HepG2 (cell line): ENCODE data around the gene IFITM5. TPM values are rescaled to one million over a fixed set of nuclear protein-coding genes. Genes with fewer than 3 reads are reported as not detected.

ENCODE experiments used
- ATAC-seq: fragments of 200-7000 bp; cut with Tn5 transposase; 3 replicates; pipeline ENCODE4 v1.9.1; 2020; ENCODE audit warnings: mild to moderate bottlenecking, moderate library complexity
- BruUV-seq: library from RNA; stranded (reverse); fragments of 400-500 nt; replicated peaks from 2 replicates; lab custom pipeline; 2021; lab: Mats Ljungman, UMichigan
- CTCF ChIA-PET: fragments of 300-600 bp; formaldehyde crosslinking; extraction: SDS; loops from one replicate; lab custom pipeline; 2021; ENCODE audit warnings: low total read pairs, inconsistent platforms, low intra/inter-chr PET ratio; lab: Yijun Ruan, JAX
- POLR2A ChIA-PET: fragments of 350-600 bp; sonication (Branson Sonifier 250); formaldehyde crosslinking; loops from one replicate; lab custom pipeline; 2020; ENCODE audit warnings: antibody characterized with exemption, inconsistent platforms; lab: Yijun Ruan, JAX
- DNase-seq: peaks from one replicate; pipeline ENCODE4 v3.0.0-alpha.2; 2015; ENCODE audit warnings: low spot score
- FAIRE-seq: peaks from 3 replicates; lab custom pipeline; 2011; peaks lifted over from hg19 to GRCh38; lab: Jason Lieb, UNC
- H2AFZ ChIP-seq: one replicate; pipeline ENCODE4 v1.6.1; 2011; ENCODE audit warnings: low read length, inconsistent platforms
- H3K27ac ChIP-seq: fragments of 300-600 bp; 3 replicates; pipeline ENCODE4 v1.8.0; 2011; ENCODE audit warnings: mixed run types, mild to moderate bottlenecking, mixed read lengths, low read length, inconsistent platforms; ENCODE audit not compliant: insufficient read depth; ENCODE audit errors: extremely low read length
- H3K27me3 ChIP-seq, 2 experiments: fragments of 200-600 bp in 1 of 2; 2 replicates in 1 of 2; 3 replicates in 1 of 2; pipeline versions ENCODE4 v1.6.0 to v1.8.0; 2011; ENCODE audit warnings: low read length in 2 of 2, mild to moderate bottlenecking in 2 of 2, moderate library complexity in 2 of 2, inconsistent platforms in 1 of 2; ENCODE audit not compliant: insufficient read depth in 2 of 2, control insufficient read depth in 1 of 2
- H3K36me3 ChIP-seq, 2 experiments: fragments of 200-600 bp in 1 of 2; replicated peaks in 1 of 2; 2 replicates in 1 of 2; 3 replicates in 1 of 2; pipeline versions ENCODE4 v1.5.1 to v1.8.0; 2011; ENCODE audit warnings: low read length in 2 of 2, inconsistent platforms in 1 of 2; ENCODE audit not compliant: insufficient read depth in 2 of 2, control insufficient read depth in 1 of 2
- H3K4me1 ChIP-seq: 2 replicates; pipeline ENCODE4 v1.5.1; 2012; ENCODE audit warnings: low read length, inconsistent platforms; ENCODE audit not compliant: insufficient read depth
- H3K4me2 ChIP-seq: 2 replicates; pipeline ENCODE4 v1.6.0; 2011; ENCODE audit warnings: low read depth, low read length, inconsistent platforms
- H3K4me3 ChIP-seq, 3 experiments: fragments of 200-600 bp in 1 of 3; sonication (generic), shearing (Covaris generic) in 1 of 3; replicated peaks in 1 of 3; 2 replicates each; pipeline ENCODE4 v1.5.1; 2011 to 2016; ENCODE audit warnings: low read length in 3 of 3, inconsistent platforms in 2 of 3, low read depth in 2 of 3, mild to moderate bottlenecking in 2 of 3, control low read depth in 1 of 3, mixed read lengths in 1 of 3; ENCODE audit not compliant: insufficient read depth in 1 of 3
- H3K79me2 ChIP-seq: one replicate; pipeline ENCODE4 v1.6.1; 2011; ENCODE audit warnings: low read length, inconsistent platforms; ENCODE audit not compliant: insufficient read depth
- H3K9ac ChIP-seq: 2 replicates; pipeline ENCODE4 v1.6.0; 2011; ENCODE audit warnings: mild to moderate bottlenecking, low read depth, low read length, inconsistent platforms; ENCODE audit not compliant: insufficient read depth
- H3K9me3 ChIP-seq: 2 replicates; pipeline ENCODE4 v1.5.1; 2012; ENCODE audit warnings: mild to moderate bottlenecking, low read length
- H4K20me1 ChIP-seq: 2 replicates; pipeline ENCODE4 v1.6.0; 2011; ENCODE audit warnings: inconsistent platforms, mild to moderate bottlenecking, low read length, moderate library complexity; ENCODE audit not compliant: insufficient read depth
- AGO1 ChIP-seq: fragments of 200-400 bp; formaldehyde crosslinking; IDR thresholded peaks from 2 replicates; pipeline ENCODE4 v1.6.1; 2017; ENCODE audit warnings: mild to moderate bottlenecking, low read depth, low read length, moderate library complexity; ENCODE audit not compliant: poor library complexity, severe bottlenecking
- AGO2 ChIP-seq: fragments of 200-400 bp; formaldehyde crosslinking; optimal IDR thresholded peaks from 2 replicates; pipeline ENCODE3; 2017; ENCODE audit warnings: mild to moderate bottlenecking, low read depth, low read length, moderate library complexity
- AKAP8 ChIP-seq: sonication (generic); formaldehyde crosslinking; IDR thresholded peaks from 2 replicates; pipeline ENCODE4 v1.5.1; 2020; ENCODE audit warnings: mild to moderate bottlenecking, missing genetic modification reagents
- ATF3 ChIP-seq: sonication (generic); formaldehyde crosslinking; IDR thresholded peaks from 2 replicates; pipeline ENCODE4 v1.4.0; 2020; ENCODE audit warnings: missing genetic modification reagents
- CTCF ChIP-seq: sonication (generic); formaldehyde crosslinking; IDR thresholded peaks from 2 replicates; pipeline ENCODE4 v1.5.0; 2020; ENCODE audit warnings: mild to moderate bottlenecking, missing genetic modification reagents, moderate library complexity
- HNF4G ChIP-seq, 2 experiments: sonication (generic) in 1 of 2; formaldehyde crosslinking in 1 of 2; IDR thresholded peaks; 2 replicates each; pipeline versions ENCODE4 v1.4.0 to v1.6.1; 2011 to 2020; ENCODE audit warnings: borderline replicate concordance in 2 of 2, low read depth in 2 of 2, mild to moderate bottlenecking in 2 of 2, low read length in 1 of 2, missing genetic modification reagents in 1 of 2, moderate library complexity in 1 of 2
- NFIC ChIP-seq: IDR thresholded peaks from 2 replicates; pipeline ENCODE4 v1.6.1; 2012; ENCODE audit warnings: mild to moderate bottlenecking, low read length, inconsistent platforms
- SMARCC2 ChIP-seq: fragments of 450-650 bp; IDR thresholded peaks from 2 replicates; pipeline ENCODE4 v1.6.1; 2017; ENCODE audit warnings: antibody characterized with exemption, mild to moderate bottlenecking
- SMARCE1 ChIP-seq: fragments of 450-650 bp; IDR thresholded peaks from 2 replicates; pipeline ENCODE4 v1.6.1; 2017; ENCODE audit warnings: borderline replicate concordance
- SMYD3 ChIP-seq: sonication (generic); formaldehyde crosslinking; IDR thresholded peaks from 2 replicates; pipeline ENCODE4 v1.8.1; 2023; ENCODE audit warnings: mild to moderate bottlenecking, missing genetic modification reagents
- YY1 ChIP-seq: IDR thresholded peaks from 2 replicates; pipeline ENCODE4 v1.6.1; 2011; ENCODE audit warnings: low read length, low read depth, moderate library complexity, mild to moderate bottlenecking; ENCODE audit not compliant: insufficient read depth, insufficient replicate concordance
- ZFY ChIP-seq: sonication (generic); formaldehyde crosslinking; IDR thresholded peaks from 2 replicates; pipeline ENCODE4 v1.4.0; 2020; ENCODE audit warnings: missing genetic modification reagents
- ZNF550 ChIP-seq: sonication (generic); formaldehyde crosslinking; IDR thresholded peaks from 2 replicates; pipeline ENCODE4 v1.4.0; 2020; ENCODE audit warnings: mild to moderate bottlenecking, missing genetic modification reagents, borderline replicate concordance
- ZNF589 ChIP-seq: sonication (generic); formaldehyde crosslinking; conservative IDR thresholded peaks from 2 replicates; pipeline ENCODE4 v1.8.0; 2022; ENCODE audit warnings: mild to moderate bottlenecking, moderate library complexity, missing genetic modification reagents
- ZNF776 ChIP-seq: sonication (generic); formaldehyde crosslinking; IDR thresholded peaks from 2 replicates; pipeline ENCODE4 v1.4.0; 2020; ENCODE audit warnings: mild to moderate bottlenecking, missing genetic modification reagents
- ZNF780A ChIP-seq: sonication (generic); formaldehyde crosslinking; IDR thresholded peaks from 2 replicates; pipeline ENCODE4 v1.8.0; 2022; ENCODE audit warnings: mild to moderate bottlenecking, missing genetic modification reagents, moderate library complexity
- WGBS: methylation state at CpG from one replicate; pipeline ENCODE4 v1.1.6; 2017; ENCODE audit warnings: low lambda C conversion rate; 5-methylcytosine and 5-hydroxymethylcytosine counted together
- in situ Hi-C: cut with HindIII; loops from 2 replicates; pipeline ENCODE4 v1.10.0; 2017; ENCODE audit warnings: low pct_unique_long_range_greater_than_20kb; ENCODE audit not compliant: extremely low pct_ligation_motif_present
- intact Hi-C: fragments of 100-400 bp; cut with micrococcal nuclease; formaldehyde crosslinking; loops from one replicate; pipeline ENCODE4 v1.10.0; 2022; ENCODE audit not compliant: unreplicated experiment
- polyA plus RNA-seq, 8 experiments: library from polyadenylated mRNA; depleted of rRNA in 3 of 8; stranded (reverse) in 7 of 8; unstranded in 1 of 8; fragments of >200 nt; fragmentation: Illumina TruSeq in 4 of 8; extraction: Trizol in 4 of 8; gene quantifications; 2 replicates each; pipeline versions ENCODE4 v1.2.1 to v1.2.3, GENCODE V29; 2011 to 2016; ENCODE audit warnings: low read depth in 4 of 8, missing spikeins in 1 of 8, mixed read lengths in 1 of 8; ENCODE audit not compliant: insufficient read depth in 1 of 8
- total RNA-seq, 5 experiments: library from RNA; depleted of rRNA; stranded (reverse); fragments of >200 nt; fragmentation: Illumina TruSeq; extraction: Trizol; gene quantifications; 2 replicates each; pipeline ENCODE4 v1.2.3, GENCODE V29; 2016; ENCODE audit warnings: low read depth in 1 of 5
- TF ChIP-seq, protein P1 (sequence below): sonication (generic); formaldehyde crosslinking; IDR thresholded peaks from 2 replicates; pipeline ENCODE4 v1.9.0; 2022; ENCODE audit warnings: missing genetic modification reagents, mild to moderate bottlenecking, borderline replicate concordance

Gene IFITM5
- total and polyA plus RNA-seq, 2 of the 13 experiments (the other 11 are each of a cell fraction or from before 2014, with no cell fraction given): not detected

DNA sequence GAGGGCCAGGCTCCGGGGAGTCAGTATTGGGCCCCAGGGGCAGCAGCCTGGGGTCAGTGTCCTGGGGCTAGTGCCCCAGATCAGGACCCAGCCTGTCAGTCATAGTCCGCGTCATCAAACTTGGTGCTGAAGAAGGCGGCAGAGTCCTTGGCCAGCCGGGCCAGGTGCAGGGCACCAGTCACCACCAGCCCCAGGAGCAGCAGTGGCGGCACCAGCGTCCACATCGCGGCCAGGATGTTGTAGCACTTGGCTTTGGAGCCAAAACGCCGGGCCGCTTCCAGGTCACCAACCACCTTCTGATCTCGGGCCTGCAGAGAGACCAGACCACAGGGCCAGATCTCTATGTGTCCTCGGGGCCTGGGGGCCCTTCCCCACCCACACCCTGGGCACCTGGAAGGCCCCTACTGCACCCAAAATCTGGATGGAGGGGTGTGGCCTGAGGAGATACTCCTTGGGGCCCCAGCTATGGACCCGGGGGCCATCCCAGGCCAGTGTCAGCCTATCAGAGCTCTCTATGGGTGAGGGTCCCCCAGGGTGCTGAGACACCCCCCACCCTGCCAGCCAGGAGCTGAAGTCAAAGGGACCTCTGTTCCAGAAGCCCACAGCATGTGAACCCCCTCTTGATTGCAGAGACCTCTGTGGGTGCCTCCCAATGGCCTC, 790 bp downstream of the IFITM5 start (continued):
- peak; percentile 18 for TF ChIP-seq AGO2
- no peak for TF ChIP-seq YY1
- peak; percentile 84 for TF ChIP-seq AGO1

GRCh38 chr11:297586-298405, 1.5 kb downstream of the IFITM5 start:
- peak overlapping the region; percentile 67 for H3K4me2 ChIP-seq
- H3K4me3 ChIP-seq: peak overlapping the region in 1 of 3 experiments; percentile 52; a peak in 1 of 6 replicates
- ATAC-seq (peak; percentile 54), FAIRE-seq (no peak), DNase-seq (peak; percentile 24)
- H3K9ac ChIP-seq: no peak overlapping the region
- H3K36me3 ChIP-seq: no peaks in the 10 kb centered on the region
- no peak overlapping the region for H3K27ac ChIP-seq
- ChIA-PET POLR2A (interaction anchor here (1.5 kb wide), 1 partner anchor 58 kb away, joined by 3 read pairs; no protein-coding TSS in a partner anchor), CTCF (no interaction called here)
- intact Hi-C loops: no loop called here
- H3K9me3 ChIP-seq: no peaks in the 10 kb centered on the region
- peaks cover 35% of the 10 kb centered on the region for H3K4me1 ChIP-seq
- in situ Hi-C loops: no loop called here
- H4K20me1 ChIP-seq: no peaks in the 10 kb centered on the region
- peaks cover 11 to 20% of the 10 kb centered on the region in 2 experiments for H3K27me3 ChIP-seq
- WGBS: 3% methylated on average over 22 of the region's 26 CpGs
- no peaks in the 10 kb centered on the region for H3K79me2 ChIP-seq
- no TSS peak for BruUV-seq
- no peak overlapping the region for H2AFZ ChIP-seq
- TF ChIP-seq ZNF589 (CRISPR knock-in tag) (no peak), SMARCC2 (no peak), SMARCE1 (no peak), ZNF776 (CRISPR knock-in tag) (peak; percentile 32; the same call in 1 of the 2 replicates), AKAP8 (CRISPR knock-in tag) (peak; percentile 8; the same call in 1 of the 2 replicates), NFIC (no peak), CTCF (CRISPR knock-in tag) (peak; percentile 33), ZFY (CRISPR knock-in tag) (peak; percentile 32; the same call in 1 of the 2 replicates), HNF4G (IDR thresholded peaks at IDR 0.05; ENCODE audit: borderline replicate concordance, low read depth, low read length) (no peak), HNF4G (CRISPR knock-in tag; IDR thresholded peaks at IDR 0.05; ENCODE audit: borderline replicate concordance, low read depth) (no peak), ZNF550 (no peak), SMYD3 (CRISPR knock-in tag) (no peak), ZNF780A (CRISPR knock-in tag) (no peak), ATF3 (CRISPR knock-in tag) (no peak)
- TF ChIP-seq, protein P1, sequence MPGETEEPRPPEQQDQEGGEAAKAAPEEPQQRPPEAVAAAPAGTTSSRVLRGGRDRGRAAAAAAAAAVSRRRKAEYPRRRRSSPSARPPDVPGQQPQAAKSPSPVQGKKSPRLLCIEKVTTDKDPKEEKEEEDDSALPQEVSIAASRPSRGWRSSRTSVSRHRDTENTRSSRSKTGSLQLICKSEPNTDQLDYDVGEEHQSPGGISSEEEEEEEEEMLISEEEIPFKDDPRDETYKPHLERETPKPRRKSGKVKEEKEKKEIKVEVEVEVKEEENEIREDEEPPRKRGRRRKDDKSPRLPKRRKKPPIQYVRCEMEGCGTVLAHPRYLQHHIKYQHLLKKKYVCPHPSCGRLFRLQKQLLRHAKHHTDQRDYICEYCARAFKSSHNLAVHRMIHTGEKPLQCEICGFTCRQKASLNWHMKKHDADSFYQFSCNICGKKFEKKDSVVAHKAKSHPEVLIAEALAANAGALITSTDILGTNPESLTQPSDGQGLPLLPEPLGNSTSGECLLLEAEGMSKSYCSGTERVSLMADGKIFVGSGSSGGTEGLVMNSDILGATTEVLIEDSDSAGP: peak; percentile 27; the same call in 1 of the 2 replicates
